SJSA1 (cell line): ENCODE results near the gene FBXO28. TPM values are rescaled to one million over a fixed set of nuclear protein-coding genes. Genes with fewer than 3 reads are reported as not detected.
A peak's percentile ranks its signal among the peaks of the same experiment; 100 is the strongest.

Experiments used
- DNase-seq, 2 experiments: peaks; one replicate each; pipeline ENCODE4 v3.0.0-alpha.2; 2015 to 2020; ENCODE audit warnings: low spot score in 2 of 2, low read depth in 1 of 2
- H3K27ac ChIP-seq: fragments of 250-450 bp; sonication (Bioruptor Pico); 2 replicates; pipeline ENCODE4 v1.5.1; 2020; ENCODE audit warnings: mild to moderate bottlenecking, moderate library complexity
- H3K27me3 ChIP-seq: fragments of 250-450 bp; sonication (Bioruptor Pico); replicated peaks from 2 replicates; pipeline ENCODE4 v1.5.1; 2020; ENCODE audit warnings: mild to moderate bottlenecking, moderate library complexity
- H3K36me3 ChIP-seq: fragments of 250-450 bp; sonication (Bioruptor Pico); 2 replicates; pipeline ENCODE4 v1.5.1; 2020; ENCODE audit warnings: mild to moderate bottlenecking
- H3K4me1 ChIP-seq: fragments of 250-450 bp; sonication (Bioruptor Pico); replicated peaks from 2 replicates; pipeline ENCODE4 v1.6.1; 2021; ENCODE audit warnings: mild to moderate bottlenecking
- H3K4me3 ChIP-seq: fragments of 250-450 bp; sonication (Bioruptor Pico); 2 replicates; pipeline ENCODE4 v1.5.1; 2020; ENCODE audit warnings: mild to moderate bottlenecking
- H3K9me3 ChIP-seq: fragments of 250-450 bp; sonication (Bioruptor Pico); replicated peaks from 2 replicates; pipeline ENCODE4 v1.5.1; 2020; ENCODE audit warnings: mild to moderate bottlenecking
- total RNA-seq: library from RNA; depleted of rRNA; stranded (reverse); fragments of >200 nt; shearing (Covaris generic); gene quantifications from 2 replicates; pipeline ENCODE4 v1.2.3, GENCODE V29; 2014

FBXO28 gene
- total RNA-seq, 1 experiment from 2014 or later, result 30.2 TPM

DNA sequence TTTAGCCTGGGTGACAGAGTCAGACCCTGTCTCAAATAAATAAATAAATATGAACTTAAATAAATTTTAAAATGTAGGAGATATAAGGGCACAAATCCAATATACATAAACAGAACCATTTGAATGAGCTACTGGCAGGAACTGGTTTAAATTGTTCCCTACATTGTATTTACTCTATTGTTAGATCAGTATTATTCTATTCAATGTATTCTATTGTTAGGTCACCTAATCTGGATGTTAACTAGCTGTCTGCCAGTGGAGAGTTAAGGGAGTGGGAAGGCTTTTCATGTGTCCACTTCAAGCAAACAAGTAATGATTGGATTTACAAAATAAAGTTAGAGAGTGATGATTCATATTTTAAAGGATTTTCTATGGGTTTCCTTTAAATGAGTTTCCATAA, 4.9 kb upstream of the FBXO28 start:
- Histone ChIP-seq H3K4me1 (peaks cover 3% of the 10 kb centered on the region; the same call in 1 of the 2 replicates), H3K27ac (no peak overlapping the region), H3K9me3 (no peaks in the 10 kb centered on the region), H3K4me3 (no peak overlapping the region), H3K36me3 (peaks cover under 1% of the 10 kb centered on the region), H3K27me3 (no peaks in the 10 kb centered on the region)
- no peak for DNase-seq

DNA sequence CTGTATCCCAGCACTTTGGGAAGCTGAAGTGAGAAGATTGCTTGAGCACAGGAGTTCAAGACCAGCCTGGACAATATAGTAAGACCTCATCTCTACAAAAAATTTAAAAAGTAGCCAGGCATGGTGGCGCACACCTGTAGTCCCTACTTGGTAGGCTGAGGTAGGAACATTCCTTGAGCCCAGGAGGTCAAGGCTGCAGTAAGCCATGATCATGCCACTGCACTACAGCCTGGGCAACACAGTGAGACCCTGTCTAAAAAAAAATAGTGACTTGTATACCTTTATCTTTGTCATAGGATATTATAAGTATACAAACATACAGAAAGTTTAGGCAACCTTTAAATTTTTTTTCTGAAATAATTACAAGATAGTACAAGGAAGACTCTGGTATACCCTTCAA, 3.9 kb upstream of the FBXO28 start:
- H3K4me1 ChIP-seq, result peaks cover 5% of the 10 kb centered on the region
- no peaks in the 10 kb centered on the region for H3K27me3 ChIP-seq
- no peak overlapping the region for H3K27ac ChIP-seq
- DNase-seq, result no peak
- no peaks in the 10 kb centered on the region for H3K9me3 ChIP-seq
- H3K4me3 ChIP-seq, result no peak overlapping the region
- H3K36me3 ChIP-seq, result peaks cover 7% of the 10 kb centered on the region

DNA sequence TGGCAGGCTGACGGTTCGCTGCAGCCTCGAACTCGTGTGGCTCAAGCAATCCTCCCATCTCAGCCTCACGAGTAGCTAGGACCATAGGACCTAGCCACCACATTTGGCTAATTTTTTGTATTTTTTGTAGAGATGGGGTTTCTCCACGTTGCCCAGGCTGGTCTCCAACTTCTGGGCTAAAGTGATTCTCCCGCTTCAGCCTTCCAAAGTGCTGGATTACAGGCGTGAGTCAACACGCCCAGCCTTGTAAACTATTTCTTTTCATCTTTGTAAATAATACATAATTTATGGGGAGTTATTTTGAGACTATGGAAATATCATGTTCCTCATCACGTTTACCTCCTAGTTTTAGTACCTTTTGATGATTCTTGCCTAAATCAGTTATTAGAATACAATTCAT, 906 bp upstream of the FBXO28 start:
- Histone ChIP-seq H3K36me3 (peaks cover 7% of the 10 kb centered on the region), H3K4me1 (peaks cover 8% of the 10 kb centered on the region), H3K9me3 (no peaks in the 10 kb centered on the region), H3K27me3 (no peaks in the 10 kb centered on the region), H3K27ac (no peak overlapping the region), H3K4me3 (no peak overlapping the region)
- DNase-seq, result no peak

DNA sequence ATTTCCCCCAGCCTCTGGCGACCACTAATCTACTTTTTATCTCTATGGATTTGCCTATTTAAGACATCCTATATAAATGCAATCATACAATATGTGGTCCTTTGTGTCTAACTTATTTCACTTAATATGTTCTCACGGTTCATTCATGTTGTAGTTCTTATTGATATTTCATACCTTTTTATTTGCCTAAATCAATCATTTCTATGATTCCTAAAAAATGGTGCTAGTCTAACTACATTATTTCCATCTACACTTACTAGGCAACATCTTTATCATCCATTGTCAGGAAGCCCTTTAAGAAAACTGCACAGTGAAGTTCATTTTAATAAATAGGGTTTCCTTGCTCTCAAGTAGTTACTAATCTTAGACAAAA, 380 bp upstream of the FBXO28 start:
- Histone ChIP-seq H3K4me3 (peak overlapping the region; percentile 93), H3K27ac (peak overlapping the region; percentile 74; the same call in 1 of the 2 replicates), H3K36me3 (peaks cover 7% of the 10 kb centered on the region), H3K9me3 (no peaks in the 10 kb centered on the region), H3K4me1 (peaks cover 8% of the 10 kb centered on the region), H3K27me3 (no peaks in the 10 kb centered on the region)
- DNase-seq, result no peak

DNA sequence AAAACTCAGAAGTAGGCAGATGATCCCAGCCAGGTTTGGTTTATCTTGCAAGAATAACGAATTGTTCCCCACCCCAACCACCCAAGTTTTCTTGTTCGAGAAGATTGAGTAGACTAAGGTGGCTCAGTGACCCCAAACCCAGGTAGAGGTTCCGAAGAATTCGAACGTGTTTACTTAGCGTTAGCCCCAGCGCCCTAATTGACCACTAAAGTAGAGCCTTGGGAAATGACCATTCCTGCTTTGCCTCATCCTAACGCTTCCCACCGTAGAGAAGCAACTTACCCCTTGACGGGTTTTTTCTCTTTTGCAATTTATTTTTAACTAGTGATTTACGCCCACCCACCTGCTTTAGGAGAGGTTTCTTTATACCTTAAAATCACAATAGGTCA, 870 bp downstream of the FBXO28 start:
- H3K27me3 ChIP-seq, result no peaks in the 10 kb centered on the region
- H3K4me1 ChIP-seq, result peaks cover 8% of the 10 kb centered on the region
- peaks cover 10% of the 10 kb centered on the region for H3K36me3 ChIP-seq
- H3K27ac ChIP-seq, result peak overlapping the region; percentile 74
- H3K4me3 ChIP-seq, result peak overlapping the region; percentile 93
- H3K9me3 ChIP-seq, result no peaks in the 10 kb centered on the region
- peak in 1 of 2 experiments; percentile 9 for DNase-seq

DNA sequence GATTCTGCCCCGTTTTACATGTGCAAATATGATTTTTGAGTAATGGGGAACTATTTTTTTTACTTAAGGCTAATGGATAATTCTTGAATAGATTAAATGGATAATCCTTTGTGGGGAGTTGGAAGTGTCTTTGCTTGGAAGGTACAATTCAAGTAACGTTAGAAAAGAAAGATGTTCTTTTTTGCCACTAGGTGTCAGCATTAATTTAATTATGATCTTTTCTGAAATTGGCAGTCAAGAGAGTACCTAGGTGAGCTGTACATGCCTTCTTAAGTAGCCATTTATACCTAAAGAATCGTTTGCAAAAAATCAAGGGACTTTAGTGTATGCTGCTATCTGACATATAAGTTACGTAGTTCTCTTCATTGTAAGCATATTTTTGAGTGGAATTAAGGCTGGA, 2.2 kb downstream of the FBXO28 start:
- H3K4me1 ChIP-seq, result peaks cover 8% of the 10 kb centered on the region
- no peak overlapping the region for H3K4me3 ChIP-seq
- DNase-seq, result peak in 1 of 2 experiments; percentile 44
- H3K9me3 ChIP-seq, result no peaks in the 10 kb centered on the region
- no peaks in the 10 kb centered on the region for H3K27me3 ChIP-seq
- no peak overlapping the region for H3K27ac ChIP-seq
- H3K36me3 ChIP-seq, result peaks cover 10% of the 10 kb centered on the region

DNA sequence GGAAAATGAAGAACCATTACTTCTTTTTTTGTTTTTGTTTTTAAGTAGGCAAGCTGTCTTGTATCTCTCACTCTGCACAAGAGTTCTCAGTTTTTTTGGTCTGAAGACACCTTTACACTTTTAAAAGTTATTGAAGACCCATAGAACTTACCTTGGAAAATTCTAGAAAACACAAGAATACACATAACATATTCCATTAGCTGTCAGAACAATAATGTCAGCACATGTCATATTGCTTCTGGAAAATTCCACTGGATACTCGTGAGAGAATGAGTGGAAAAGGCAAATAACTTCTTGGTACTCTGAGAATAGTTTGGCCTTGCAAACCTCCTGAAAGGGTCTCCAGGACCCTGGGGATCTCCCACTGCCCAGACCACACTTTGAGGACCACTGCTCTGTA, 4.8 kb downstream of the FBXO28 start:
- H3K36me3 ChIP-seq, result peaks cover 14% of the 10 kb centered on the region
- H3K4me3 ChIP-seq, result no peak overlapping the region
- no peaks in the 10 kb centered on the region for H3K9me3 ChIP-seq
- DNase-seq, result no peak
- no peak overlapping the region for H3K27ac ChIP-seq
- no peaks in the 10 kb centered on the region for H3K27me3 ChIP-seq
- H3K4me1 ChIP-seq, result peaks cover 6% of the 10 kb centered on the region

DNA sequence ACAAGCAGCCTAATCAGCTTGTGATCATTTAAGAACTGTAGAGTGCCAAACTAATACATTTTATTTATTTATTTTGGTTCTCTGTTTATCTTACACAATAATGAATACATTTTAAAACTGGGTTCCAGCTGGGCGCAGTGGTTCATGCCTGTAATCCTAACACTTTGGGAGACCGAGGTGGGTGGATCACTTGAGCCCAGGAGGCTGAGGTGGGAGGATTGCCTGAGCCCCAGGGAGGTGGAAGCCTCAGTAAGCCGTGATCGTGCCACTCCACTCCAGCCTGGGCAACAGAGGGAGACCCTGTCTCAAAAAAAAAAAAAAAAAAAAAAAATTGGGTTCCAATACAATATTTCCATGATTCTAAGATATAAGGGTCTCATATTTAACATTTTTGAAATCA, 9.2 kb downstream of the FBXO28 start:
- DNase-seq, result no peak
- peaks cover 13% of the 10 kb centered on the region for H3K36me3 ChIP-seq
- H3K4me1 ChIP-seq, result peaks cover 6% of the 10 kb centered on the region
- H3K9me3 ChIP-seq, result no peaks in the 10 kb centered on the region
- H3K27ac ChIP-seq, result no peak overlapping the region
- H3K4me3 ChIP-seq, result no peak overlapping the region
- no peaks in the 10 kb centered on the region for H3K27me3 ChIP-seq

DNA sequence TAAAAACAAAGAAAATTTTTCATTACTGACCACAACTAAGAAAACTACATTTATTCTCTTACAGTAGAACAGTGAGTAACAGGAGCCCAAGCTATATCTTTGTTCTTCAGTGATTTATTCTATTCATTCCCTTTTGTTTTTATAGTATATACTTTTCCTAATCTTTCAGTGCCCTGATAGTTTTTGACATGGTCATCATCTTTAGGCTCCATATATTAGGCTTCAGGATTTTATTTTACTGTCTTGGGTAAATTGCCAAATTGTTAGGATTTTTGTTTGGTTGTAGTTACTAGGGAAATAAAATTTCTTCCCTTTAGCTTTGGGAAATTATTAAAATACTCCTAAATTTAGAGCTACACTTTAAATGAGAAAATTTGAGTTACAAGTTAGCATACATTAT, 10.3 kb downstream of the FBXO28 start:
- Histone ChIP-seq H3K27ac (no peak overlapping the region), H3K4me3 (no peak overlapping the region), H3K4me1 (peaks cover 12% of the 10 kb centered on the region), H3K9me3 (no peaks in the 10 kb centered on the region), H3K27me3 (no peaks in the 10 kb centered on the region), H3K36me3 (peaks cover 13% of the 10 kb centered on the region)
- DNase-seq, result no peak

DNA sequence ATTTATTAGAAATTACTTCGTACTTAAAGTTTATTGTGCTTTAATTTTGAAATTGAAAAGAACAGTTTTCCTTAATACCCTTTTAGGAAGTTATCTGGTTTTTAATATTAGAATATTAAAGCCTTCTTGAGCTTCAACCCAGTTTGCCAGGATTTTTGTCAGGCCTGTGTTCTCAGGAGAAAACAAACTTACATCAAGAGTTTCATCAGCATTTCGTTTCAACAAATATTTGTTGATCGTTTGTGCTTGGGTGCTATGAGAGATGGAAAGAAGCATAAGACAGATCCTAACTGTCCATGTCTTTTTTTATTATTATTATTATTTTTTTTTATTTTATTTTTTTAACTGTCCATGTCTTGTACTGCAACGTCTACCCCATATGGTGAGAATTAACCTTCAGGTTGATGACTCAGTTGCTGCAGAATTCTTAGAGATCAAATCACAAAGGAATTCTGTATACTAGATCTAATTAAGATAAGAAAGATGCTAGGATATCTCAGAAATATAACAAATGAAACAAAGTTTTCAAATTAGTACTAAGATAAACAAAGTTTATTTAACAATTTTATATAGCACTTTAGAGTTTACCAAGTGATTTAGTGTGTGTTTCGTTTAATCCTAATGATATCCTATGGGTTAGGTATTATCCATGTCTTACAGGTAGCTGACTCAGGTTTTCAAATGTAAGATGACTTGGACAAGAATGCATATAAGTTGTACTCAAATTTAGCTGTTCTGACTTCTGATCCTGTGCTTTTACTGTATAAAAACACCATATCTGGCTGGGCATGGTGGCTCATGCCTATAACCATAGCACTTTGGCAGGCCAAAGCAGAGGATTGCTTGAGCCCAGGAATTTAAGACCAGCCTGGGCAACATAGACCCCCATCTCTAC, 14.3 kb downstream of the FBXO28 start:
- Histone ChIP-seq H3K27ac (peak overlapping the region; percentile 18; the same call in 1 of the 2 replicates), H3K4me3 (no peak overlapping the region)
- peak in 1 of 2 experiments; percentile 47 for DNase-seq

DNA sequence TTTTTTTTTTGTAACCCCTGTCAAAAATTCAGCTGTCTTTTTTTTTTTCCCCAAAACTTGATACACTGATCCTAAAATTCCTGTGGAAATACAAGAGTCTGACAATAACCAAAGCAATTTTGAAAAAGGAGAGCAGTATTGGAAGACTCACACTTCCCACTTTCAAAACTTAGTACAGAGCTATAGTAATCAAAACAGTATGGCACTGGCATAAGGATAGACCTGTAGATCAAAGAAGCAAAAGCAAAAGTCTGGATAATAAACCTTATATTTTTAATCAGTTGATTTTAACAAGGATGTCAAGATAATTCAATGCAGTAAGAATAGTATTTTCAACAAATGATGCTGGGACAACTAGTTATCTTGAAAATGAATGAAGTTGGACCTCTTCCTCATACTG, 17.3 kb downstream of the FBXO28 start:
- Histone ChIP-seq H3K9me3 (no peaks in the 10 kb centered on the region), H3K4me1 (peaks cover 12% of the 10 kb centered on the region), H3K4me3 (no peak overlapping the region), H3K27ac (no peak overlapping the region), H3K36me3 (peaks cover 67% of the 10 kb centered on the region), H3K27me3 (no peaks in the 10 kb centered on the region)
- no peak for DNase-seq

More for the DNA sequence above, 14.3 kb downstream of the FBXO28 start:
- H3K4me1 ChIP-seq, result peaks cover 12% of the 10 kb centered on the region
- no peaks in the 10 kb centered on the region for H3K27me3 ChIP-seq
- peaks cover 46% of the 10 kb centered on the region for H3K36me3 ChIP-seq
- no peaks in the 10 kb centered on the region for H3K9me3 ChIP-seq

DNA sequence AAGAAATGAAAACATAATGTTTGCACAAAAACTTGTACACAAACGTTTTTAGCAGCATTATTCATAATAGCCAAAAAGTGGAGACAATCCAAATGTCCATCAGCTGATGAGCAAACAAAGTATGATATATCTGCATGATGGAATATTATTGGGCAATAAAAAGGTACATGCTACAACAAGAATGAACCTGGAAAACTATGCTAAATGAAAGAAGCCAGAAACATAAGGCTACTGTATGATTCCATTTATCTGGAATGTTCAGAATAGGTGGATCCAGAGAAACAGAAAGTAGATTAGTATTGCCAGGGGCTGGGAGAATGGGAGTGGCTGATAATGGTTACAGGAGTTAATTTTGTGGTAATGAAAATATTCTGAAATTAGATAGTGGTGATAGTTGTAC, 19.0 kb downstream of the FBXO28 start:
- no peak overlapping the region for H3K27ac ChIP-seq
- H3K27me3 ChIP-seq, result no peaks in the 10 kb centered on the region
- no peaks in the 10 kb centered on the region for H3K9me3 ChIP-seq
- H3K36me3 ChIP-seq, result peaks cover 69% of the 10 kb centered on the region
- no peak overlapping the region for H3K4me3 ChIP-seq
- H3K4me1 ChIP-seq, result peaks cover 7% of the 10 kb centered on the region
- no peak for DNase-seq

DNA sequence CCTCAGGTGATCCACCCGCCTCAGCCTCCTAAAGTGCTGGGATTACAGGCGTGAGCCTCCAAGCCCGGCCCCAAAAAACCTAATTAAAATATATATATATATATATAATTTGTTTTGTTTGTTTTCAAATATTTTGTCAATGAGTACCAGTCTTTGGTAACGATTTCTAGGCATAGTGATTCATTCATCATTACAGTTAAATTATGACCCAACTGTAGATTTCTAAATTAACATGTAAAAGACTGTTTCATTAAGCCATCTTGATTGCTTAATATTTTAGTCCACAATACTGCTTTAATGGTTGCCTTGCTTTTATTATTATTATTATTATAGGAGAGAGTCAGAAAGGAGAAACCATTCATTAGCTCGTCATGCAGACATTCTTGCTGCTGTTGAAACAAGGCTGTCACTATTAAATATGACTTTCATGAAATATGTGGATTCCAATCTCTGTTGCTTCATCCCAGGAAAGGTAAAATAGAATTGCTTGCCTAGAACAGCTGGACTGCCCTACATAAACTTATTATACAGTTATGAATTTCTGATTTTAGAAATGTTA, 19.9 kb downstream of the FBXO28 start:
- DNase-seq, result no peak
- Histone ChIP-seq H3K27me3 (no peaks in the 10 kb centered on the region), H3K9me3 (no peaks in the 10 kb centered on the region), H3K4me1 (no peaks in the 10 kb centered on the region; the same call in 1 of the 2 replicates), H3K27ac (no peak overlapping the region), H3K36me3 (peaks cover 70% of the 10 kb centered on the region), H3K4me3 (no peak overlapping the region)

DNA sequence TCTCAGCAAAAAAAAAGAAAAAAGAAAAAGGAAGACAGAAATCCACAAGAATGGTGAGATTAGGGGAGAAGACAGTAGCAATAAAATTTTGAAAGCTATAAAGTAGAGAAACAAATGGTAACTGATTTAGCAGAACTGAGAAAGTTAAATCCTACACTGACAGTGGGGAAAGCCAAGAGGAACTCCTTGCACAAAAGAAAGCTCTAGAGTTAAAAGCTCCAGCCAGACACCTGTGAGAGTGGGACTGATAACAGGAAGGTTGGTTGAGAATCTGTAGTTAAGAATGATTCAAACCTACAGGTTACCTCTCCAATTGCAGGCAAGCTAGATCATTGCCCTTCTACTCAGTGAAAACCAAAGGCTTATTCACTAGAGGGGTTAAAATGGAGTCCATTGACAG, 23.6 kb downstream of the FBXO28 start:
- Histone ChIP-seq H3K9me3 (no peaks in the 10 kb centered on the region), H3K4me1 (no peaks in the 10 kb centered on the region), H3K27me3 (no peaks in the 10 kb centered on the region), H3K36me3 (peaks cover 61% of the 10 kb centered on the region), H3K27ac (no peak overlapping the region), H3K4me3 (no peak overlapping the region)
- DNase-seq, result no peak
